Pancreas (tissue), 10 donors: ENCODE data around the gene AUH. TPM values are rescaled to one million over a fixed set of nuclear protein-coding genes. Genes with fewer than 3 reads are reported as not detected.
"Not testable (repeated sequence)": the region's sequence is repeated elsewhere in the genome, so short reads cannot be mapped to it uniquely, and the experiment has no call there.

Experiments used
- ATAC-seq, 4 donors: fragments of 200-7000 bp; cut with Tn5 transposase; one replicate each; pipeline versions ENCODE4 v1.8.0 to v1.9.1; 2020; ENCODE audit warnings: mild to moderate bottlenecking in 4 of 4, moderate library complexity in 4 of 4
- DNase-seq, 6 donors: peaks; one replicate each; pipeline ENCODE4 v3.0.0-alpha.2; 2020
- FAIRE-seq: peaks from 2 replicates; lab custom pipeline; 2012; peaks lifted over from hg19 to GRCh38; lab: Jason Lieb, UNC
- H3K27ac ChIP-seq, 4 donors: fragments of 200-600 bp; sonication (generic); 1 replicate in 3 of 4; 2 replicates in 1 of 4; pipeline versions ENCODE4 v1.5.0 to v1.8.0; 2020
- H3K27me3 ChIP-seq, 4 donors: fragments of 200-600 bp; one replicate each; pipeline ENCODE4 v1.8.0; 2021
- H3K36me3 ChIP-seq, 3 donors: fragments of 200-600 bp; sonication (generic) in 1 of 3; one replicate each; pipeline versions ENCODE4 v1.5.0 to v1.8.0; 2020 to 2021
- H3K4me1 ChIP-seq, 3 donors: fragments of 200-600 bp; one replicate each; pipeline ENCODE4 v1.8.0; 2021
- H3K4me3 ChIP-seq, 4 donors: fragments of 200-600 bp; sonication (generic) in 2 of 4; one replicate each; pipeline versions ENCODE4 v1.5.0 to v1.8.0; 2020 to 2021
- H3K9me3 ChIP-seq, 4 donors: fragments of 200-600 bp; one replicate each; pipeline ENCODE4 v1.8.0; 2021
- CTCF ChIP-seq, 4 donors: fragments of 200-600 bp; sonication (generic) in 3 of 4; IDR thresholded peaks; one replicate each; pipeline versions ENCODE4 v1.5.0 to v1.8.0; 2021; ENCODE audit warnings: antibody characterized with exemption in 4 of 4
- WGBS, 2 donors: extraction: QIAGEN DNeasy Blood & Tissue Kit; methylation state at CpG; one replicate each; pipeline ENCODE4 v1.1.7; 2013; 5-methylcytosine and 5-hydroxymethylcytosine counted together
- intact Hi-C, 3 donors: fragments of 100-400 bp; cut with DNase I; formaldehyde crosslinking; loops; one replicate each; pipeline versions ENCODE4 v1.11.1 to v1.14.2; 2022
- polyA plus RNA-seq, 2 donors: library from polyadenylated mRNA; stranded (reverse); fragments of 200-250 nt; gene quantifications; one replicate each; pipeline ENCODE4 v1.2.3, GENCODE V29; 2013
- total RNA-seq, 6 donors: library from RNA; stranded (reverse); fragmentation: NEBNext Ultra II Directional in 4 of 6; extraction: Animal tissue kit (Norgen Biotek cat#: 25700) in 4 of 6; gene quantifications; one replicate each; pipeline versions ENCODE4 v1.2.1 to v1.2.4, GENCODE V29; 2021 to 2023
- donor health status: healthy with polysubstance abuse.
- donor health status: DM: no; HTN: no; CAD: no; lungs with moderate emphysema.
- donor health status: DM: no; HTN: no; CAD: no.
- donor health status: control.
- donor health status: control.
- donor health status: Bipolar disorder and iron deficiency.
- donor health status: DM: yes; HTN: yes; CAD: no.
- donor health status: DM: no; HTN: no; CAD: no.
- donor health status: DM: no; HTN: no; CAD: no.
- donor health status: DM: yes; HTN: yes; CAD: no.

Gene AUH
- total and polyA plus RNA-seq, 8 donors: 11.2 to 19.5 (median 14.7) TPM

- FAIRE-seq: no peak
- no peak for DNase-seq
- no peaks in the 10 kb centered on the region for H3K27me3 ChIP-seq
- no peaks in the 10 kb centered on the region for H3K4me1 ChIP-seq
- no peaks in the 10 kb centered on the region for H3K36me3 ChIP-seq
- H3K4me3 ChIP-seq: no peak overlapping the region
- intact Hi-C loops: no loop called here
- 50 to 59% methylated on average over 1 of the region's 1 CpG for WGBS, 2 donors
- no peak overlapping the region for H3K27ac ChIP-seq
- no peak for ATAC-seq
- no peaks in the 10 kb centered on the region for H3K9me3 ChIP-seq
- TF ChIP-seq CTCF (IDR thresholded peaks at IDR 0.05): no peak
Measured at GRCh38 chr9:91371894-91372293, 10.2 kb upstream of the AUH start.

- H3K4me1 ChIP-seq, H3K36me3 ChIP-seq, H3K27me3 ChIP-seq, FAIRE-seq, H3K27ac ChIP-seq, H3K9me3 ChIP-seq, intact Hi-C loops, H3K4me3 ChIP-seq, DNase-seq, ATAC-seq: not testable (repeated sequence)
- 89 to 95% methylated on average over 3 of the region's 3 CpGs for WGBS, 2 donors
Measured at GRCh38 chr9:91370006-91370405, 8.3 kb upstream of the AUH start.

GRCh38 chr9:91364702-91365101, 3.0 kb upstream of the AUH start:
- FAIRE-seq (no peak), DNase-seq (no peak), ATAC-seq (no peak)
- H3K36me3 ChIP-seq: peaks cover 0 to 2% (median 0%) of the 10 kb centered on the region in 3 donors
- H3K4me1 ChIP-seq: peaks cover 0 to 7% (median 7%) of the 10 kb centered on the region in 3 donors
- intact Hi-C loops: no loop called here
- H3K27ac ChIP-seq: no peak overlapping the region
- H3K27me3 ChIP-seq: no peaks in the 10 kb centered on the region
- no peak overlapping the region for H3K4me3 ChIP-seq
- TF ChIP-seq CTCF (IDR thresholded peaks at IDR 0.05): no peak
- WGBS, 2 donors: 93 to 94% methylated on average over 3 of the region's 3 CpGs
- no peaks in the 10 kb centered on the region for H3K9me3 ChIP-seq

GRCh38 chr9:91364005-91364404, 2.3 kb upstream of the AUH start:
- H3K4me1 ChIP-seq: peaks cover 6 to 9% (median 9%) of the 10 kb centered on the region in 3 donors
- ATAC-seq (no peak), DNase-seq (no peak), FAIRE-seq (no peak)
- peaks cover 0 to 4% (median 0%) of the 10 kb centered on the region in 3 donors for H3K36me3 ChIP-seq
- H3K27me3 ChIP-seq: no peaks in the 10 kb centered on the region
- no peaks in the 10 kb centered on the region for H3K9me3 ChIP-seq
- no peak overlapping the region for H3K4me3 ChIP-seq
- 89 to 90% methylated on average over 7 of the region's 7 CpGs for WGBS, 2 donors
- H3K27ac ChIP-seq: no peak overlapping the region
- intact Hi-C loops: no loop called here
- TF ChIP-seq CTCF (IDR thresholded peaks at IDR 0.05): no peak

GRCh38 chr9:91362051-91362611, 413 bp upstream of the AUH start:
- Histone ChIP-seq H3K27me3 (no peaks in the 10 kb centered on the region), H3K4me3 (peak overlapping the region in 3 of 4 donors; percentile 78 to 98 (median 98)), H3K36me3 (peaks cover 0 to 4% (median 0%) of the 10 kb centered on the region in 3 donors), H3K4me1 (peaks cover 9% of the 10 kb centered on the region in 3 donors), H3K27ac (peak overlapping the region; percentile 92 to 97 (median 95)), H3K9me3 (no peaks in the 10 kb centered on the region)
- intact Hi-C loops: no loop called here
- no peak for TF ChIP-seq CTCF (IDR thresholded peaks at IDR 0.05)
- no peak for ATAC-seq
- FAIRE-seq: no peak
- DNase-seq: no peak
- WGBS, 2 donors: 46 to 47% methylated on average over 15 of the region's 15 CpGs
